ES-I3 (cell line): ENCODE results near the gene ZMYM3.
"Not testable (repeated sequence)": the region's sequence is repeated elsewhere in the genome, so short reads cannot be mapped to it uniquely, and the experiment has no call there.

Experiments used
- H3K36me3 ChIP-seq: 2 replicates; pipeline ENCODE4 v1.6.1; 2013; ENCODE audit warnings: mild to moderate bottlenecking, low read length, control low read depth, moderate library complexity; ENCODE audit not compliant: insufficient read depth
- H3K4me1 ChIP-seq: 2 replicates; pipeline ENCODE4 v1.6.1; 2013; ENCODE audit warnings: mild to moderate bottlenecking, control low read depth, low read length; ENCODE audit not compliant: insufficient read depth
- H3K9ac ChIP-seq: 2 replicates; pipeline ENCODE4 v1.6.1; 2013; ENCODE audit warnings: low read depth, mild to moderate bottlenecking, low read length, moderate library complexity
- H3K9me3 ChIP-seq: 2 replicates; pipeline ENCODE4 v1.6.1; 2013; ENCODE audit warnings: mild to moderate bottlenecking, low read length, moderate library complexity; ENCODE audit not compliant: control insufficient read depth, insufficient read depth

Gene ZMYM3

GRCh38 chrX:71281300-71281699 lies 27.4 kb upstream of the ZMYM3 start:
- not testable (repeated sequence) for H3K36me3 ChIP-seq

GRCh38 chrX:71272313-71272712 lies 18.4 kb upstream of the ZMYM3 start:
- not testable (repeated sequence) for H3K9me3 ChIP-seq, H3K4me1 ChIP-seq, H3K36me3 ChIP-seq, H3K9ac ChIP-seq

More at GRCh38 chrX:71281300-71281699, 27.4 kb upstream of the ZMYM3 start:
- H3K9me3 ChIP-seq, H3K9ac ChIP-seq, H3K4me1 ChIP-seq: not testable (repeated sequence)

GRCh38 chrX:71269801-71270395 lies 16.0 kb upstream of the ZMYM3 start:
- H3K9me3 ChIP-seq = no peaks in the 10 kb centered on the region
- H3K4me1 ChIP-seq = no peaks in the 10 kb centered on the region
- H3K36me3 ChIP-seq = no peaks in the 10 kb centered on the region
- no peak overlapping the region for H3K9ac ChIP-seq

GRCh38 chrX:71268624-71269023 lies 14.7 kb upstream of the ZMYM3 start:
- H3K4me1 ChIP-seq, H3K9me3 ChIP-seq, H3K9ac ChIP-seq, H3K36me3 ChIP-seq: not testable (repeated sequence)

- no peaks in the 10 kb centered on the region for H3K36me3 ChIP-seq
Observed at GRCh38 chrX:71256856-71257255, 2.9 kb upstream of the ZMYM3 start.

GRCh38 chrX:71256051-71256450 lies 2.1 kb upstream of the ZMYM3 start:
- Histone ChIP-seq H3K4me1 (peaks cover 11% of the 10 kb centered on the region; the same call in 1 of the 2 replicates), H3K9ac (no peak overlapping the region; the same call in 1 of the 2 replicates), H3K9me3 (no peaks in the 10 kb centered on the region), H3K36me3 (no peaks in the 10 kb centered on the region)

More at GRCh38 chrX:71256856-71257255, 2.9 kb upstream of the ZMYM3 start:
- no peaks in the 10 kb centered on the region for H3K9me3 ChIP-seq
- H3K4me1 ChIP-seq = peaks cover 11% of the 10 kb centered on the region; the same call in 1 of the 2 replicates
- no peak overlapping the region for H3K9ac ChIP-seq

GRCh38 chrX:71253253-71254091 lies 468 bp downstream of the ZMYM3 start:
- H3K9ac ChIP-seq = peak overlapping the region; percentile 96
- peaks cover 11% of the 10 kb centered on the region; the same call in 1 of the 2 replicates for H3K4me1 ChIP-seq
- H3K36me3 ChIP-seq = peaks cover 23% of the 10 kb centered on the region
- H3K9me3 ChIP-seq = no peaks in the 10 kb centered on the region

GRCh38 chrX:71252221-71252620 lies 1.7 kb downstream of the ZMYM3 start:
- Histone ChIP-seq H3K9ac (peak overlapping the region; percentile 96; the same call in 1 of the 2 replicates), H3K9me3 (no peaks in the 10 kb centered on the region), H3K36me3 (peaks cover 34% of the 10 kb centered on the region), H3K4me1 (peaks cover 11% of the 10 kb centered on the region; the same call in 1 of the 2 replicates)

GRCh38 chrX:71251466-71251973 lies 2.4 kb downstream of the ZMYM3 start:
- no peak overlapping the region; the same call in 1 of the 2 replicates for H3K9ac ChIP-seq
- H3K4me1 ChIP-seq = peaks cover 11% of the 10 kb centered on the region; the same call in 1 of the 2 replicates
- no peaks in the 10 kb centered on the region for H3K9me3 ChIP-seq
- peaks cover 41% of the 10 kb centered on the region for H3K36me3 ChIP-seq

- H3K36me3 ChIP-seq = peaks cover 44% of the 10 kb centered on the region
- H3K4me1 ChIP-seq = peaks cover 6% of the 10 kb centered on the region; the same call in 1 of the 2 replicates
- H3K9ac ChIP-seq = no peak overlapping the region
- no peaks in the 10 kb centered on the region for H3K9me3 ChIP-seq
Observed at GRCh38 chrX:71250841-71251240, 3.1 kb downstream of the ZMYM3 start.

GRCh38 chrX:71245159-71245558 lies 8.8 kb downstream of the ZMYM3 start:
- Histone ChIP-seq H3K9me3 (no peaks in the 10 kb centered on the region), H3K4me1 (no peaks in the 10 kb centered on the region), H3K9ac (no peak overlapping the region), H3K36me3 (peaks cover 62% of the 10 kb centered on the region)

GRCh38 chrX:71244359-71245128 lies 9.4 kb downstream of the ZMYM3 start:
- Histone ChIP-seq H3K36me3 (peaks cover 56% of the 10 kb centered on the region), H3K9me3 (no peaks in the 10 kb centered on the region), H3K9ac (no peak overlapping the region), H3K4me1 (no peaks in the 10 kb centered on the region)

GRCh38 chrX:71241301-71241700 lies 12.6 kb downstream of the ZMYM3 start:
- H3K9me3 ChIP-seq = no peaks in the 10 kb centered on the region
- H3K36me3 ChIP-seq = peaks cover 28% of the 10 kb centered on the region
- H3K9ac ChIP-seq = no peak overlapping the region
- H3K4me1 ChIP-seq = no peaks in the 10 kb centered on the region

GRCh38 chrX:71239781-71240180 lies 14.2 kb downstream of the ZMYM3 start:
- Histone ChIP-seq H3K9ac (no peak overlapping the region), H3K9me3 (no peaks in the 10 kb centered on the region), H3K36me3 (peaks cover 18% of the 10 kb centered on the region), H3K4me1 (no peaks in the 10 kb centered on the region)
